HuH-7.5 (cell line): ENCODE measurements around the gene DDTL.
"Not testable (repeated sequence)": the region's sequence is repeated elsewhere in the genome, so short reads cannot be mapped to it uniquely, and the experiment has no call there.

Experiments used
- DNase-seq: peaks from one replicate; pipeline ENCODE4 v3.0.0; 2011; ENCODE audit warnings: low spot score

Gene DDTL

GRCh38 chr22:23970201-23970641 lies 3.5 kb downstream of the DDTL start:
- no peak for DNase-seq

GRCh38 chr22:23970816-23971486 lies 4.3 kb downstream of the DDTL start:
- no peak for DNase-seq

- not testable (repeated sequence) for DNase-seq
Measured at GRCh38 chr22:23971927-23972326, 5.2 kb downstream of the DDTL start.

- not testable (repeated sequence) for DNase-seq
Measured at GRCh38 chr22:23974345-23974744, 7.7 kb downstream of the DDTL start, which contains the start of gene DDT. Gene DDT, minus strand, starts transcription at chr22:23974441. Its CDS starts 27 bp downstream, at chr22:23974414.

- DNase-seq = not testable (repeated sequence)
Measured at GRCh38 chr22:23974836-23975352, 8.2 kb downstream of the DDTL start.

GRCh38 chr22:23977304-23977703 lies 10.6 kb downstream of the DDTL start:
- not testable (repeated sequence) for DNase-seq

GRCh38 chr22:23979557-23980240 lies 13.0 kb downstream of the DDTL start, which contains the start of gene GSTT2:
Gene GSTT2, plus strand, starts transcription at chr22:23980134.
- not testable (repeated sequence) for DNase-seq

GRCh38 chr22:23980567-23980966 lies 13.9 kb downstream of the DDTL start:
- DNase-seq = not testable (repeated sequence)

- DNase-seq = no peak
Measured at GRCh38 chr22:23984430-23984829, 17.7 kb downstream of the DDTL start.

GRCh38 chr22:23986089-23986488 lies 19.4 kb downstream of the DDTL start:
- not testable (repeated sequence) for DNase-seq

GRCh38 chr22:23986538-23987178 lies 20.0 kb downstream of the DDTL start:
- not testable (repeated sequence) for DNase-seq

GRCh38 chr22:23989583-23990244 lies 23.0 kb downstream of the DDTL start:
- DNase-seq = not testable (repeated sequence)

- DNase-seq = not testable (repeated sequence)
Measured at GRCh38 chr22:23993080-23993479, 26.4 kb downstream of the DDTL start.

- DNase-seq = not testable (repeated sequence)
Measured at GRCh38 chr22:23993581-23994177, 27.0 kb downstream of the DDTL start.

- DNase-seq = no peak
Measured at GRCh38 chr22:23997092-23997491, 30.4 kb downstream of the DDTL start.

GRCh38 chr22:23999779-24000178 lies 33.1 kb downstream of the DDTL start:
- not testable (repeated sequence) for DNase-seq

- DNase-seq = no peak
Measured at GRCh38 chr22:24001314-24001713, 34.6 kb downstream of the DDTL start.

- DNase-seq = no peak
Measured at GRCh38 chr22:24002272-24002671, 35.6 kb downstream of the DDTL start.

- no peak for DNase-seq
Measured at GRCh38 chr22:24002851-24003250, 36.2 kb downstream of the DDTL start.

- no peak for DNase-seq
Measured at GRCh38 chr22:24003887-24004286, 37.2 kb downstream of the DDTL start.

- no peak for DNase-seq
Measured at GRCh38 chr22:24005201-24005600, 38.5 kb downstream of the DDTL start, which contains the start of gene GSTT4. Gene GSTT4, minus strand, starts transcription at chr22:24005453. Its CDS starts 97 bp downstream, at chr22:24005356.
